ENCODE data around the gene LENG8.

Gene LENG8

GRCh38 chr19:54448040-54448773 lies 792 bp upstream of the LENG8 start:
- DNase-seq: no peak

GRCh38 chr19:54449701-54450069 lies 686 bp downstream of the LENG8 start:
- no peak for DNase-seq

GRCh38 chr19:54451331-54451871 lies 2.4 kb downstream of the LENG8 start:
- DNase-seq: no peak

- no peak for DNase-seq
Observed at GRCh38 chr19:54451997-54452396, 3.0 kb downstream of the LENG8 start.

GRCh38 chr19:54452626-54453025 lies 3.6 kb downstream of the LENG8 start:
- DNase-seq: no peak

GRCh38 chr19:54453921-54454780 lies 5.2 kb downstream of the LENG8 start:
- DNase-seq: no peak

GRCh38 chr19:54454781-54455675 lies 6.0 kb downstream of the LENG8 start:
- no peak for DNase-seq

GRCh38 chr19:54455786-54456422 lies 6.9 kb downstream of the LENG8 start:
- no peak for DNase-seq

GRCh38 chr19:54456423-54457373 lies 7.7 kb downstream of the LENG8 start:
- no peak for DNase-seq

GRCh38 chr19:54457773-54458647 lies 9.0 kb downstream of the LENG8 start:
- DNase-seq: no peak

GRCh38 chr19:54458648-54459281 lies 9.8 kb downstream of the LENG8 start:
- DNase-seq: no peak

GRCh38 chr19:54459282-54460229 lies 10.6 kb downstream of the LENG8 start:
- DNase-seq: no peak

- DNase-seq: no peak
Observed at GRCh38 chr19:54460230-54461005, 11.4 kb downstream of the LENG8 start.

- DNase-seq: no peak
Observed at GRCh38 chr19:54461210-54461609, 12.2 kb downstream of the LENG8 start.

GRCh38 chr19:54461613-54462012 lies 12.6 kb downstream of the LENG8 start:
- no peak for DNase-seq

- no peak for DNase-seq
Observed at GRCh38 chr19:54462047-54462654, 13.2 kb downstream of the LENG8 start.

Measured in SIG-M5 (cell line).